Esophagus squamous epithelium (tissue), 5 donors: ENCODE data around the gene VWA5B2. TPM values are rescaled to one million over a fixed set of nuclear protein-coding genes. Genes with fewer than 3 reads are reported as not detected.

Source experiments
- DNase-seq: peaks from one replicate; lab custom pipeline; 2025; lab: John Stamatoyannopoulos, UW
- H3K27ac ChIP-seq, 4 donors: fragments of 200-600 bp; sonication (generic); one replicate each; pipeline ENCODE4 v1.5.1; 2016 to 2019; ENCODE audit warnings: mild to moderate bottlenecking in 1 of 4
- H3K27me3 ChIP-seq, 4 donors: fragments of 200-600 bp; sonication (generic); 1 replicate in 3 of 4; 2 replicates in 1 of 4; pipeline versions ENCODE4 v1.5.1 to v1.6.0; 2017 to 2021; ENCODE audit warnings: antibody characterized with exemption in 1 of 4
- H3K36me3 ChIP-seq, 3 donors: fragments of 200-600 bp; sonication (generic); one replicate each; pipeline ENCODE4 v1.5.1; 2016 to 2019
- H3K4me1 ChIP-seq, 3 donors: fragments of 200-600 bp; sonication (generic); one replicate each; pipeline ENCODE4 v1.5.1; 2017 to 2019
- H3K4me3 ChIP-seq, 4 donors: fragments of 200-600 bp; sonication (generic); 1 replicate in 3 of 4; 2 replicates in 1 of 4; pipeline ENCODE4 v1.5.1; 2016 to 2019; ENCODE audit warnings: mild to moderate bottlenecking in 2 of 4, moderate library complexity in 1 of 4
- H3K9me3 ChIP-seq, 3 donors: fragments of 200-600 bp; sonication (generic); one replicate each; pipeline ENCODE4 v1.5.1; 2016 to 2019
- CTCF ChIP-seq, 6 experiments: fragments of 450-650 bp in 4 of 6; fragments of 200-600 bp in 2 of 6; sonication (generic) in 2 of 6; IDR thresholded peaks; one replicate each; pipeline ENCODE4 v1.5.1; 2016 to 2019; ENCODE audit warnings: antibody characterized with exemption in 6 of 6, mild to moderate bottlenecking in 4 of 6, moderate library complexity in 4 of 6
- POLR2A ChIP-seq, 4 donors: fragments of 450-650 bp; IDR thresholded peaks; one replicate each; pipeline ENCODE4 v1.6.1; 2017; ENCODE audit warnings: antibody characterized with exemption in 4 of 4, mild to moderate bottlenecking in 4 of 4, moderate library complexity in 3 of 4
- WGBS, 2 donors: methylation state at CpG; one replicate each; pipeline ENCODE4 v1.1.5; 2018; 5-methylcytosine and 5-hydroxymethylcytosine counted together
- intact Hi-C: fragments of 100-400 bp; cut with DNase I; formaldehyde crosslinking; loops from one replicate; pipeline ENCODE4 v1.15.0; 2022
- total RNA-seq, 4 donors: library from RNA; depleted of rRNA; stranded (reverse); fragments of >200 nt; gene quantifications; one replicate each; pipeline ENCODE4 v1.1.0, GENCODE V29; 2016
- donor health status: DM: yes; HTN: yes; CAD: no.

VWA5B2 gene
- total RNA-seq, 4 donors from 2014 or later, result 0.22 TPM; not detected in 3

GRCh38 chr3:184192889-184193288, 36.5 kb upstream of the VWA5B2 start:
- Histone ChIP-seq H3K27ac (no peak overlapping the region), H3K9me3 (no peaks in the 10 kb centered on the region), H3K4me1 (peaks cover 0 to 11% (median 0%) of the 10 kb centered on the region in 3 donors), H3K4me3 (no peak overlapping the region), H3K36me3 (peaks cover 31 to 89% (median 67%) of the 10 kb centered on the region in 3 donors), H3K27me3 (no peaks in the 10 kb centered on the region)
- TF ChIP-seq POLR2A (IDR thresholded peaks at IDR 0.05) (no peak), CTCF (IDR thresholded peaks at IDR 0.05) (no peak)
- no peak for DNase-seq
- 87 to 95% methylated on average over 6 to 9 of the region's 10 CpGs for WGBS, 2 donors
- intact Hi-C loops, result no loop called here

- WGBS, 2 donors, result 89% methylated on average over 8 to 9 of the region's 9 CpGs
- Histone ChIP-seq H3K4me3 (no peak overlapping the region), H3K27ac (no peak overlapping the region), H3K27me3 (no peaks in the 10 kb centered on the region), H3K36me3 (peaks cover 31 to 78% (median 58%) of the 10 kb centered on the region in 3 donors), H3K9me3 (no peaks in the 10 kb centered on the region), H3K4me1 (no peaks in the 10 kb centered on the region)
- intact Hi-C loops, result no loop called here
- no peak for DNase-seq
- TF ChIP-seq CTCF (IDR thresholded peaks at IDR 0.05) (no peak), POLR2A (IDR thresholded peaks at IDR 0.05) (no peak)
Measured at GRCh38 chr3:184193991-184194539, 35.3 kb upstream of the VWA5B2 start.

- peaks cover 22 to 53% (median 35%) of the 10 kb centered on the region in 3 donors for H3K36me3 ChIP-seq
- WGBS, 2 donors, result 75 to 79% methylated on average over 2 to 4 of the region's 6 CpGs
- DNase-seq, result no peak
- no peaks in the 10 kb centered on the region for H3K9me3 ChIP-seq
- H3K4me1 ChIP-seq, result no peaks in the 10 kb centered on the region
- no peak overlapping the region for H3K27ac ChIP-seq
- no peak overlapping the region for H3K4me3 ChIP-seq
- H3K27me3 ChIP-seq, result no peaks in the 10 kb centered on the region
- intact Hi-C loops, result no loop called here
- TF ChIP-seq POLR2A (IDR thresholded peaks at IDR 0.05) (no peak), CTCF (IDR thresholded peaks at IDR 0.05) (no peak)
Measured at GRCh38 chr3:184196536-184196935, 32.8 kb upstream of the VWA5B2 start.

- Histone ChIP-seq H3K36me3 (peaks cover 10 to 33% (median 15%) of the 10 kb centered on the region in 3 donors), H3K27me3 (no peaks in the 10 kb centered on the region), H3K4me1 (no peaks in the 10 kb centered on the region), H3K4me3 (no peak overlapping the region), H3K27ac (no peak overlapping the region), H3K9me3 (no peaks in the 10 kb centered on the region)
- DNase-seq, result no peak
- 83 to 88% methylated on average over 8 of the region's 9 CpGs for WGBS, 2 donors
- TF ChIP-seq POLR2A (IDR thresholded peaks at IDR 0.05), result no peak
- no peak for TF ChIP-seq CTCF (IDR thresholded peaks at IDR 0.05)
- intact Hi-C loops, result no loop called here
Measured at GRCh38 chr3:184198509-184198908, 30.9 kb upstream of the VWA5B2 start.

GRCh38 chr3:184200825-184201224, 28.6 kb upstream of the VWA5B2 start:
- Histone ChIP-seq H3K36me3 (peaks cover 0 to 10% (median 0%) of the 10 kb centered on the region in 3 donors), H3K4me3 (no peak overlapping the region), H3K27me3 (peaks cover 0 to 9% (median 0%) of the 10 kb centered on the region in 4 donors), H3K27ac (no peak overlapping the region), H3K9me3 (no peaks in the 10 kb centered on the region), H3K4me1 (no peaks in the 10 kb centered on the region)
- no peak for DNase-seq
- intact Hi-C loops, result no loop called here
- no peak for TF ChIP-seq POLR2A (IDR thresholded peaks at IDR 0.05)
- no peak for TF ChIP-seq CTCF (IDR thresholded peaks at IDR 0.05)
